A549 (cell line): ENCODE data around the gene TOX2. TPM values are rescaled to one million over a fixed set of nuclear protein-coding genes. Genes with fewer than 3 reads are reported as not detected.
A peak's percentile ranks its signal among the peaks of the same experiment; 100 is the strongest.

Experiments
- ATAC-seq, 2 experiments: fragments of 200-7000 bp in 1 of 2; fragments of >200 bp in 1 of 2; cut with Nextera tagmentation in 1 of 2; cut with Tn5 transposase in 1 of 2; 3 replicates each; pipeline versions ENCODE4 v1.8.0 to v1.9.1; 2018 to 2020; ENCODE audit warnings: mild to moderate bottlenecking in 1 of 2, moderate library complexity in 1 of 2
- CTCF ChIA-PET: fragments of 300-600 bp; sonication (Branson Sonifier 250); formaldehyde crosslinking; extraction: SDS; loops from one replicate; lab custom pipeline; 2021; ENCODE audit warnings: antibody characterized with exemption, inconsistent platforms; lab: Yijun Ruan, JAX
- POLR2A ChIA-PET: fragments of 350-600 bp; formaldehyde crosslinking; extraction: SDS; loops from one replicate; lab custom pipeline; 2021; ENCODE audit warnings: antibody characterized with exemption, inconsistent platforms; lab: Yijun Ruan, JAX
- DNase-seq, 2 experiments: peaks; one replicate each; pipeline versions ENCODE4 v3.0.0 to v3.0.0-alpha.2; 2011 to 2016; ENCODE audit warnings: low read depth in 1 of 2, low spot score in 1 of 2
- FAIRE-seq: peaks from 2 replicates; lab custom pipeline; 2011; peaks lifted over from hg19 to GRCh38; lab: Jason Lieb, UNC
- H3K27ac ChIP-seq, 2 experiments: fragments of >200 bp; sonication (Bioruptor Twin); formaldehyde crosslinking; 3 replicates each; pipeline ENCODE4 v1.5.1; 2016 to 2017
- H3K4me1 ChIP-seq: fragments of >200 bp; sonication (Bioruptor Twin); formaldehyde crosslinking; 3 replicates; pipeline ENCODE4 v1.6.1; 2016
- H3K4me2 ChIP-seq: fragments of >200 bp; sonication (Bioruptor Twin); formaldehyde crosslinking; 3 replicates; pipeline ENCODE4 v1.6.1; 2016
- H3K4me3 ChIP-seq: fragments of >200 bp; sonication (Bioruptor Twin); formaldehyde crosslinking; 3 replicates; pipeline ENCODE4 v1.5.1; 2016
- H3K9me3 ChIP-seq: fragments of >200 bp; sonication (Bioruptor Twin); formaldehyde crosslinking; 3 replicates; pipeline ENCODE4 v1.6.1; 2016
- BHLHE40 ChIP-seq: IDR thresholded peaks from 2 replicates; pipeline ENCODE4 v1.6.1; 2012; ENCODE audit warnings: low read depth, low read length, inconsistent platforms
- CHD4 ChIP-seq: fragments of 200-600 bp; sonication (generic); IDR thresholded peaks from 2 replicates; pipeline ENCODE4 v1.6.1; 2016; ENCODE audit warnings: antibody characterized with exemption, mild to moderate bottlenecking, borderline replicate concordance
- CTCF ChIP-seq: fragments of >200 bp; sonication (Bioruptor Twin); formaldehyde crosslinking; IDR thresholded peaks from 3 replicates; pipeline ENCODE4 v1.5.1; 2016
- EHF ChIP-seq: fragments of 250-450 bp; sonication (Bioruptor Pico); IDR thresholded peaks from 2 replicates; pipeline ENCODE4 v1.5.0; 2020; ENCODE audit warnings: mild to moderate bottlenecking
- ELK1 ChIP-seq: fragments of 150-350 bp; IDR thresholded peaks from 2 replicates; pipeline ENCODE4 v1.6.1; 2014; ENCODE audit warnings: low read depth, mild to moderate bottlenecking, low read length
- FOSL2 ChIP-seq, 2 experiments: fragments of 450-650 bp in 1 of 2; fragments of >200 bp in 1 of 2; sonication (Bioruptor Twin) in 1 of 2; formaldehyde crosslinking; IDR thresholded peaks; 2 replicates each; pipeline versions ENCODE4 v1.5.0 to v1.6.1; 2016 to 2020; ENCODE audit warnings: mild to moderate bottlenecking in 1 of 2, moderate library complexity in 1 of 2
- HDAC2 ChIP-seq: fragments of 200-600 bp; sonication (generic); IDR thresholded peaks from 2 replicates; pipeline ENCODE4 v1.6.1; 2016
- HEYL ChIP-seq: fragments of 250-450 bp; sonication (Bioruptor Pico); IDR thresholded peaks from 2 replicates; pipeline ENCODE4 v1.8.0; 2021; ENCODE audit warnings: mild to moderate bottlenecking, moderate library complexity
- HOXB13 ChIP-seq: fragments of 250-450 bp; sonication (Bioruptor Pico); IDR thresholded peaks from 2 replicates; pipeline ENCODE4 v1.5.0; 2020; ENCODE audit warnings: low read depth, mild to moderate bottlenecking, moderate library complexity
- JUNB ChIP-seq: fragments of >200 bp; sonication (Bioruptor Twin); formaldehyde crosslinking; IDR thresholded peaks from 2 replicates; pipeline ENCODE4 v1.6.1; 2016
- KDM1A ChIP-seq: fragments of 200-600 bp; sonication (generic); IDR thresholded peaks from 2 replicates; pipeline ENCODE4 v1.6.1; 2016; ENCODE audit warnings: low read depth, mild to moderate bottlenecking
- MAFK ChIP-seq: fragments of 450-650 bp; IDR thresholded peaks from 2 replicates; pipeline ENCODE4 v1.6.1; 2014; ENCODE audit not compliant: partially characterized antibody
- MAX ChIP-seq: IDR thresholded peaks from 2 replicates; pipeline ENCODE4 v1.6.1; 2012
- MYC ChIP-seq: IDR thresholded peaks from 2 replicates; pipeline ENCODE4 v1.6.1; 2012; ENCODE audit warnings: mild to moderate bottlenecking, inconsistent platforms, low read length, improper control_type of control experiment, borderline replicate concordance
- NR3C1 ChIP-seq: fragments of >200 bp; sonication (Bioruptor Twin); formaldehyde crosslinking; IDR thresholded peaks from 3 replicates; pipeline ENCODE4 v1.6.1; 2017
- PHF8 ChIP-seq: fragments of 200-600 bp; sonication (generic); IDR thresholded peaks from 2 replicates; pipeline ENCODE4 v1.6.1; 2016; ENCODE audit warnings: low read depth, mild to moderate bottlenecking, antibody characterized with exemption, moderate library complexity, borderline replicate concordance
- POLR2AphosphoS2 ChIP-seq: conservative IDR thresholded peaks from 2 replicates; pipeline ENCODE4 v1.6.1; 2012; ENCODE audit warnings: low read length, improper control_type of control experiment, inconsistent platforms
- RFX5 ChIP-seq: fragments of 450-650 bp; IDR thresholded peaks from 2 replicates; pipeline ENCODE4 v1.7.1; 2014; ENCODE audit warnings: antibody characterized with exemption, mild to moderate bottlenecking, moderate library complexity
- SMC3 ChIP-seq: fragments of >200 bp; sonication (Bioruptor Twin); formaldehyde crosslinking; IDR thresholded peaks from 3 replicates; pipeline ENCODE4 v1.6.1; 2018; ENCODE audit warnings: inconsistent platforms
- ZC3H11A ChIP-seq: fragments of 450-650 bp; IDR thresholded peaks from 2 replicates; pipeline ENCODE4 v1.6.1; 2014; ENCODE audit warnings: antibody characterized with exemption, mild to moderate bottlenecking
- ZFP36 ChIP-seq: fragments of 450-650 bp; IDR thresholded peaks from 2 replicates; pipeline ENCODE4 v1.6.1; 2014; ENCODE audit warnings: borderline replicate concordance; ENCODE audit not compliant: partially characterized antibody
- WGBS: methylation state at CpG from one replicate; pipeline ENCODE4 v1.1.6; 2017; ENCODE audit errors: missing lambda C conversion rate; 5-methylcytosine and 5-hydroxymethylcytosine counted together
- polyA plus RNA-seq, 4 experiments: library from polyadenylated mRNA; depleted of rRNA in 3 of 4; stranded (reverse); fragments of >200 nt; fragmentation: RNase III in 1 of 4; extraction: RNeasy Plus Mini Kit Qiagen cat#74134 plus additional on column Dnase treatment in 1 of 4; gene quantifications; 2 replicates in 3 of 4; 3 replicates in 1 of 4; pipeline ENCODE4 v1.2.3, GENCODE V29; 2011 to 2017
- TF ChIP-seq, protein P1 (sequence below): fragments of 200-600 bp; sonication (generic); IDR thresholded peaks from 2 replicates; pipeline ENCODE4 v1.6.1; 2016; ENCODE audit warnings: antibody characterized with exemption, mild to moderate bottlenecking, moderate library complexity
- TF ChIP-seq, protein P2 (sequence below): fragments of >200 bp; sonication (Bioruptor Twin); formaldehyde crosslinking; IDR thresholded peaks from 2 replicates; pipeline ENCODE4 v1.6.1; 2016
- TF ChIP-seq, protein P3 (sequence below): fragments of >200 bp; sonication (Bioruptor Twin); formaldehyde crosslinking; IDR thresholded peaks from 3 replicates; pipeline ENCODE4 v1.6.1; 2016

Gene TOX2
- polyA plus RNA-seq, 2 of the 4 experiments (the other 2 are of a cell fraction): 2.5 to 5.3 TPM

GRCh38 chr20:43983904-43984361 is 69.3 kb downstream of the TOX2 start:
- peak overlapping the region in 1 of 2 experiments; percentile 34; a peak in 1 of 6 replicates for H3K27ac ChIP-seq
- POLR2A ChIA-PET: no interaction called here
- H3K4me2 ChIP-seq: no peak overlapping the region
- no peak for FAIRE-seq
- H3K9me3 ChIP-seq: no peaks in the 10 kb centered on the region
- WGBS: 94% methylated on average over 6 of the region's 6 CpGs
- CTCF ChIA-PET: interaction anchor here (1.1 to 2.7 kb wide), 5 partner anchors 10 to 234 kb away, joined by 3 to 13 read pairs (median 5); no protein-coding TSS in a partner anchor
- no peak for ATAC-seq
- no peak for TF ChIP-seq FOSL2 (IDR thresholded peaks at IDR 0.05)
- TF ChIP-seq FOSL2 (CRISPR knock-in tag; IDR thresholded peaks at IDR 0.05): no peak
- no peak for TF ChIP-seq EHF (CRISPR knock-in tag)
- TF ChIP-seq BHLHE40: no peak
- no peak for TF ChIP-seq PHF8
- TF ChIP-seq, protein P1, sequence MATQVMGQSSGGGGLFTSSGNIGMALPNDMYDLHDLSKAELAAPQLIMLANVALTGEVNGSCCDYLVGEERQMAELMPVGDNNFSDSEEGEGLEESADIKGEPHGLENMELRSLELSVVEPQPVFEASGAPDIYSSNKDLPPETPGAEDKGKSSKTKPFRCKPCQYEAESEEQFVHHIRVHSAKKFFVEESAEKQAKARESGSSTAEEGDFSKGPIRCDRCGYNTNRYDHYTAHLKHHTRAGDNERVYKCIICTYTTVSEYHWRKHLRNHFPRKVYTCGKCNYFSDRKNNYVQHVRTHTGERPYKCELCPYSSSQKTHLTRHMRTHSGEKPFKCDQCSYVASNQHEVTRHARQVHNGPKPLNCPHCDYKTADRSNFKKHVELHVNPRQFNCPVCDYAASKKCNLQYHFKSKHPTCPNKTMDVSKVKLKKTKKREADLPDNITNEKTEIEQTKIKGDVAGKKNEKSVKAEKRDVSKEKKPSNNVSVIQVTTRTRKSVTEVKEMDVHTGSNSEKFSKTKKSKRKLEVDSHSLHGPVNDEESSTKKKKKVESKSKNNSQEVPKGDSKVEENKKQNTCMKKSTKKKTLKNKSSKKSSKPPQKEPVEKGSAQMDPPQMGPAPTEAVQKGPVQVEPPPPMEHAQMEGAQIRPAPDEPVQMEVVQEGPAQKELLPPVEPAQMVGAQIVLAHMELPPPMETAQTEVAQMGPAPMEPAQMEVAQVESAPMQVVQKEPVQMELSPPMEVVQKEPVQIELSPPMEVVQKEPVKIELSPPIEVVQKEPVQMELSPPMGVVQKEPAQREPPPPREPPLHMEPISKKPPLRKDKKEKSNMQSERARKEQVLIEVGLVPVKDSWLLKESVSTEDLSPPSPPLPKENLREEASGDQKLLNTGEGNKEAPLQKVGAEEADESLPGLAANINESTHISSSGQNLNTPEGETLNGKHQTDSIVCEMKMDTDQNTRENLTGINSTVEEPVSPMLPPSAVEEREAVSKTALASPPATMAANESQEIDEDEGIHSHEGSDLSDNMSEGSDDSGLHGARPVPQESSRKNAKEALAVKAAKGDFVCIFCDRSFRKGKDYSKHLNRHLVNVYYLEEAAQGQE: no peak
- TF ChIP-seq POLR2AphosphoS2: no peak
- no peak for TF ChIP-seq MYC
- TF ChIP-seq MAX: no peak
- TF ChIP-seq CHD4: no peak
- TF ChIP-seq ZC3H11A: no peak
- TF ChIP-seq NR3C1: no peak
- no peak for TF ChIP-seq ELK1
- no peak for TF ChIP-seq KDM1A
- TF ChIP-seq MAFK: no peak
- TF ChIP-seq, protein P2, sequence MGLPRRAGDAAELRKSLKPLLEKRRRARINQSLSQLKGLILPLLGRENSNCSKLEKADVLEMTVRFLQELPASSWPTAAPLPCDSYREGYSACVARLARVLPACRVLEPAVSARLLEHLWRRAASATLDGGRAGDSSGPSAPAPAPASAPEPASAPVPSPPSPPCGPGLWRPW: no peak
- no peak for TF ChIP-seq HDAC2
- TF ChIP-seq RFX5: no peak
- no peak for TF ChIP-seq ZFP36
- TF ChIP-seq SMC3: no peak
- TF ChIP-seq JUNB: no peak
- H3K4me3 ChIP-seq: no peak overlapping the region
- DNase-seq: no peak
- peaks cover 8% of the 10 kb centered on the region; the same call in 1 of the 3 replicates for H3K4me1 ChIP-seq

DNA sequence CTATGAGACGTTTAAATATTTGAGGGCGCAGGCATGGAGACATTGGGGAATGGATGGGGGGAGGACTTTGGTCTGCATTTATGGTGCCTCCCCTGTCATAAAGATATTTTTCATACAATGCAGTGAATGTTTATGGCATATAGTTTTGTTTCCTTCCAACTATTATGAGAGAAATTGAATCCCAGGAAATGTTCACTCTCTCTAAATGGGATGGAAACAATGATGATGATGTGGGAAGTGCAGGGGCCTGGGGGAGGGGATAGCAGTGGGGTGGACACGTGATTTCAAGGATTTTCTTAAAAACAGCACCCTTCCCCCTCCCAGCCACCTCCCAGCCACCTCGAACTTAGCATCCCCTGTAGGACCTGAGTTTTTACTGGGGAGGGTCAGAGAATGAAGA is 69.9 kb downstream of the TOX2 start:
- 68% methylated on average over 4 of the region's 4 CpGs for WGBS
- DNase-seq (no peak), ATAC-seq (no peak), FAIRE-seq (no peak)
- no peak overlapping the region for H3K4me3 ChIP-seq
- H3K4me2 ChIP-seq: no peak overlapping the region
- TF ChIP-seq HDAC2: no peak
- no peak for TF ChIP-seq MAFK
- TF ChIP-seq, protein P3, sequence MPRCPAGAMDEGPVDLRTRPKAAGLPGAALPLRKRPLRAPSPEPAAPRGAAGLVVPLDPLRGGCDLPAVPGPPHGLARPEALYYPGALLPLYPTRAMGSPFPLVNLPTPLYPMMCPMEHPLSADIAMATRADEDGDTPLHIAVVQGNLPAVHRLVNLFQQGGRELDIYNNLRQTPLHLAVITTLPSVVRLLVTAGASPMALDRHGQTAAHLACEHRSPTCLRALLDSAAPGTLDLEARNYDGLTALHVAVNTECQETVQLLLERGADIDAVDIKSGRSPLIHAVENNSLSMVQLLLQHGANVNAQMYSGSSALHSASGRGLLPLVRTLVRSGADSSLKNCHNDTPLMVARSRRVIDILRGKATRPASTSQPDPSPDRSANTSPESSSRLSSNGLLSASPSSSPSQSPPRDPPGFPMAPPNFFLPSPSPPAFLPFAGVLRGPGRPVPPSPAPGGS: no peak
- no peak for TF ChIP-seq HEYL (CRISPR knock-in tag)
- no peak for TF ChIP-seq HOXB13 (CRISPR knock-in tag)
- TF ChIP-seq CTCF: no peak
- POLR2A ChIA-PET: no interaction called here
- peak overlapping the region in 1 of 2 experiments; percentile 41; a peak in 2 of 6 replicates for H3K27ac ChIP-seq
- H3K4me1 ChIP-seq: peaks cover 8% of the 10 kb centered on the region; the same call in 1 of the 3 replicates
- no peaks in the 10 kb centered on the region for H3K9me3 ChIP-seq
- CTCF ChIA-PET: interaction anchor here (1.2 to 2.7 kb wide), 3 partner anchors 9 to 235 kb away, joined by 4 to 13 read pairs (median 5); no protein-coding TSS in a partner anchor
